ENCODE data around the gene E4F1. TPM values are rescaled to one million over a fixed set of nuclear protein-coding genes. Genes with fewer than 3 reads are reported as not detected.

Gene E4F1
- total and polyA plus RNA-seq, 4 donors = 4.4 to 19.1 (median 13.7) TPM

GRCh38 chr16:2226918-2227317, 3.5 kb downstream of the E4F1 start:
- Histone ChIP-seq H3K36me3 (ENCODE audit: control insufficient read depth in 4 of 4, insufficient read depth in 3 of 4, low read depth in 1 of 4, low read length in 3 of 4) (peaks cover 0 to 31% (median 14%) of the 10 kb centered on the region in 4 donors), H3K9ac (ENCODE audit: low read depth in 1 of 2, low read length in 2 of 2) (no peak overlapping the region), H3K27me3 (ENCODE audit: control insufficient read depth in 4 of 4, insufficient read depth in 4 of 4, low read length in 3 of 4) (no peaks in the 10 kb centered on the region), H3K27ac (ENCODE audit: low read depth in 1 of 2, low read length in 2 of 2) (no peak overlapping the region), H3K4me3 (ENCODE audit: low read depth in 1 of 3, low read length in 3 of 3) (no peak overlapping the region), H3K4me1 (ENCODE audit: control insufficient read depth in 4 of 4, insufficient read depth in 4 of 4, low read length in 3 of 4) (peaks cover 10 to 33% (median 27%) of the 10 kb centered on the region in 4 donors), H3K9me3 (ENCODE audit: control insufficient read depth in 4 of 4, low read length in 3 of 4) (no peaks in the 10 kb centered on the region)
- 71% methylated on average over 6 of the region's 6 CpGs for WGBS
- TF ChIP-seq FOXA2 (IDR thresholded peaks at IDR 0.05) (no peak), GABPA (IDR thresholded peaks at IDR 0.05 in 1 of 2, conservative IDR thresholded peaks at IDR 0.05 in 1 of 2) (no peak)
- no peak for DNase-seq (ENCODE audit: low spot score)

DNA sequence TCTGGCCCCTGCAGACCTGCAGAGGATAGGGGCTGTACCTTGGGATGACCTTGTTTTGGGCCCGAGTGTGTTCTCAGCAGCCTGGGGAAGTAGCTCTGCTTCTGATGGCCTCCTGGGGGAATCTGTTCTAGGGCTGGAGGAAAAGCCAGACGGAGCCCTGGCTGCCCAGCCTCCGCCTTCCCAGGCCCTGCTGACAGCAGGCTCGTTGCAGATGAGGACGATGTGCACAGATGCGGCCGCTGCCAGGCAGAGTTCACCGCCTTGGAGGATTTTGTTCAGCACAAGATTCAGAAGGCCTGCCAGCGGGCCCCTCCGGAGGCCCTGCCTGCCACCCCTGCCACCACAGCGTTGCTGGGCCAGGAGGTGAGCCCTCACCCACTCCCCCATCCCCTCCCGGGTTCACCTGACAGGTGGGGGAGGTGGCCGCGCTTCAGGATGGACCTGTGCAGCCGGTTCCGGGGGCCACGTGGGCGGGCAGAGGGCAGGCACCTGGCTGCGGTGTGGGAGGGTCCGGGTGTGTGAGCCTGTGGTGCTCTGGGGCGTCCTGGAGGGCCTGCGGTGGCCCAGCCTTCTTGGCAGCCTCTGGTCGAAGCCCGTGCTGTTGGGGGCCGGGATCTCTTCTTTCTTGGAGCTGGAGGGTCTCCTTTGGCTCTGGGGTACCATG, 4.9 kb downstream of the E4F1 start:
- DNase-seq (ENCODE audit: low spot score) = no peak
- H3K27ac ChIP-seq (ENCODE audit: low read depth in 1 of 2, low read length in 2 of 2) = no peak overlapping the region
- H3K36me3 ChIP-seq (ENCODE audit: control insufficient read depth in 4 of 4, insufficient read depth in 3 of 4, low read depth in 1 of 4, low read length in 3 of 4) = peaks cover 0 to 43% (median 21%) of the 10 kb centered on the region in 4 donors
- H3K4me3 ChIP-seq (ENCODE audit: low read depth in 1 of 3, low read length in 3 of 3) = no peak overlapping the region
- H3K4me1 ChIP-seq (ENCODE audit: control insufficient read depth in 4 of 4, insufficient read depth in 4 of 4, low read length in 3 of 4) = peaks cover 10 to 33% (median 25%) of the 10 kb centered on the region in 4 donors
- H3K9ac ChIP-seq (ENCODE audit: low read depth in 1 of 2, low read length in 2 of 2) = no peak overlapping the region
- TF ChIP-seq, protein P1, sequence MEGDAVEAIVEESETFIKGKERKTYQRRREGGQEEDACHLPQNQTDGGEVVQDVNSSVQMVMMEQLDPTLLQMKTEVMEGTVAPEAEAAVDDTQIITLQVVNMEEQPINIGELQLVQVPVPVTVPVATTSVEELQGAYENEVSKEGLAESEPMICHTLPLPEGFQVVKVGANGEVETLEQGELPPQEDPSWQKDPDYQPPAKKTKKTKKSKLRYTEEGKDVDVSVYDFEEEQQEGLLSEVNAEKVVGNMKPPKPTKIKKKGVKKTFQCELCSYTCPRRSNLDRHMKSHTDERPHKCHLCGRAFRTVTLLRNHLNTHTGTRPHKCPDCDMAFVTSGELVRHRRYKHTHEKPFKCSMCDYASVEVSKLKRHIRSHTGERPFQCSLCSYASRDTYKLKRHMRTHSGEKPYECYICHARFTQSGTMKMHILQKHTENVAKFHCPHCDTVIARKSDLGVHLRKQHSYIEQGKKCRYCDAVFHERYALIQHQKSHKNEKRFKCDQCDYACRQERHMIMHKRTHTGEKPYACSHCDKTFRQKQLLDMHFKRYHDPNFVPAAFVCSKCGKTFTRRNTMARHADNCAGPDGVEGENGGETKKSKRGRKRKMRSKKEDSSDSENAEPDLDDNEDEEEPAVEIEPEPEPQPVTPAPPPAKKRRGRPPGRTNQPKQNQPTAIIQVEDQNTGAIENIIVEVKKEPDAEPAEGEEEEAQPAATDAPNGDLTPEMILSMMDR (IDR thresholded peaks at IDR 0.05; ENCODE audit: low read depth, low read length, missing input control) = no peak
- TF ChIP-seq FOXA1 (IDR thresholded peaks at IDR 0.05) (no peak), RXRA (IDR thresholded peaks at IDR 0.05) (no peak), SP1 (IDR thresholded peaks at IDR 0.05) (no peak), HNF4A (conservative IDR thresholded peaks at IDR 0.05) (no peak), MAX (IDR thresholded peaks at IDR 0.05) (no peak), GABPA (IDR thresholded peaks at IDR 0.05 in 1 of 2, conservative IDR thresholded peaks at IDR 0.05 in 1 of 2) (no peak), TAF1 (conservative IDR thresholded peaks at IDR 0.05) (no peak), HNF4G (IDR thresholded peaks at IDR 0.05) (no peak), JUND (IDR thresholded peaks at IDR 0.05) (no peak), ZBTB33 (IDR thresholded peaks at IDR 0.05) (no peak), RAD21 (IDR thresholded peaks at IDR 0.05) (no peak)
- TF ChIP-seq, protein P2, sequence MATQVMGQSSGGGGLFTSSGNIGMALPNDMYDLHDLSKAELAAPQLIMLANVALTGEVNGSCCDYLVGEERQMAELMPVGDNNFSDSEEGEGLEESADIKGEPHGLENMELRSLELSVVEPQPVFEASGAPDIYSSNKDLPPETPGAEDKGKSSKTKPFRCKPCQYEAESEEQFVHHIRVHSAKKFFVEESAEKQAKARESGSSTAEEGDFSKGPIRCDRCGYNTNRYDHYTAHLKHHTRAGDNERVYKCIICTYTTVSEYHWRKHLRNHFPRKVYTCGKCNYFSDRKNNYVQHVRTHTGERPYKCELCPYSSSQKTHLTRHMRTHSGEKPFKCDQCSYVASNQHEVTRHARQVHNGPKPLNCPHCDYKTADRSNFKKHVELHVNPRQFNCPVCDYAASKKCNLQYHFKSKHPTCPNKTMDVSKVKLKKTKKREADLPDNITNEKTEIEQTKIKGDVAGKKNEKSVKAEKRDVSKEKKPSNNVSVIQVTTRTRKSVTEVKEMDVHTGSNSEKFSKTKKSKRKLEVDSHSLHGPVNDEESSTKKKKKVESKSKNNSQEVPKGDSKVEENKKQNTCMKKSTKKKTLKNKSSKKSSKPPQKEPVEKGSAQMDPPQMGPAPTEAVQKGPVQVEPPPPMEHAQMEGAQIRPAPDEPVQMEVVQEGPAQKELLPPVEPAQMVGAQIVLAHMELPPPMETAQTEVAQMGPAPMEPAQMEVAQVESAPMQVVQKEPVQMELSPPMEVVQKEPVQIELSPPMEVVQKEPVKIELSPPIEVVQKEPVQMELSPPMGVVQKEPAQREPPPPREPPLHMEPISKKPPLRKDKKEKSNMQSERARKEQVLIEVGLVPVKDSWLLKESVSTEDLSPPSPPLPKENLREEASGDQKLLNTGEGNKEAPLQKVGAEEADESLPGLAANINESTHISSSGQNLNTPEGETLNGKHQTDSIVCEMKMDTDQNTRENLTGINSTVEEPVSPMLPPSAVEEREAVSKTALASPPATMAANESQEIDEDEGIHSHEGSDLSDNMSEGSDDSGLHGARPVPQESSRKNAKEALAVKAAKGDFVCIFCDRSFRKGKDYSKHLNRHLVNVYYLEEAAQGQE (IDR thresholded peaks at IDR 0.05) = no peak
- WGBS = 94% methylated on average over 25 of the region's 25 CpGs
- H3K27me3 ChIP-seq (ENCODE audit: control insufficient read depth in 4 of 4, insufficient read depth in 4 of 4, low read length in 3 of 4) = no peaks in the 10 kb centered on the region
- H3K9me3 ChIP-seq (ENCODE audit: control insufficient read depth in 4 of 4, low read length in 3 of 4) = no peaks in the 10 kb centered on the region
